Measurements from ENCODE around the gene CD300LD. TPM values are rescaled to one million over a fixed set of nuclear protein-coding genes. Genes with fewer than 3 reads are reported as not detected.
A peak's percentile ranks its signal among the peaks of the same experiment; 100 is the strongest.
"Not testable (repeated sequence)": the region's sequence is repeated elsewhere in the genome, so short reads cannot be mapped to it uniquely, and the experiment has no call there.

The CD300LD gene
- total and polyA plus RNA-seq, 4 donors, result not detected

- DNase-seq (ENCODE audit: low read depth in 4 of 6, low spot score in 6 of 6), result peak in 2 of 6 donors; percentile 26 to 48
- H3K27ac ChIP-seq (ENCODE audit: low read depth, low read length), result no peak overlapping the region
- H3K36me3 ChIP-seq (ENCODE audit: control insufficient read depth, insufficient read depth, low read length), result no peaks in the 10 kb centered on the region
- H3K4me3 ChIP-seq (ENCODE audit: low read depth, low read length), result no peak overlapping the region
- no peaks in the 10 kb centered on the region for H3K4me1 ChIP-seq (ENCODE audit: control insufficient read depth, insufficient read depth, low read length)
- H3K27me3 ChIP-seq (ENCODE audit: control insufficient read depth, insufficient read depth, low read length), result no peaks in the 10 kb centered on the region
- WGBS (ENCODE audit: insufficient coverage), result 38% methylated on average over 8 of the region's 9 CpGs
- no peaks in the 10 kb centered on the region for H3K9me3 ChIP-seq (ENCODE audit: control insufficient read depth, insufficient read depth, low read length)
These were observed 25.8 kb downstream of the CD300LD start for GRCh38 chr17:74566132-74566753.

DNA sequence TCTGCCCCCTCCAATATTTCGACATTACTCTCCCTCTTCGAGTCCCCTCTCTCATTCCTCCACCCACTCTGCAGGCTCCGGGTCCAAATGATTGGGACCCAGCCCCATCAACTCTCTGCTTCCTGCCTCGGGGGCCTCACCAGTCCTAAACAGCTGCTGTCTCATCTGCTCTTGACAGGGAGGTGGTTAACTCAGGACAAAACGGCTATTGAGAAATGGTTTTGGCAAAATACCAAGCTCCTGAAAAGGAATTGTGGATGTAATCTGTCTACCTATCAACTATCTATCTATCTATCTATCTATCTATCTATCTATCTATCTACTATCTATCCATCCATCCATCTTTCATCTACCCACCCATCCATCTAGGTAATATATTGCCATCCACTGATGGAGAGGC is 27.0 kb downstream of the CD300LD start:
- Histone ChIP-seq H3K27me3 (ENCODE audit: control insufficient read depth, insufficient read depth, low read length) (no peaks in the 10 kb centered on the region), H3K9me3 (ENCODE audit: control insufficient read depth, insufficient read depth, low read length) (no peaks in the 10 kb centered on the region), H3K4me3 (ENCODE audit: low read depth, low read length) (no peak overlapping the region), H3K27ac (ENCODE audit: low read depth, low read length) (no peak overlapping the region), H3K36me3 (ENCODE audit: control insufficient read depth, insufficient read depth, low read length) (no peaks in the 10 kb centered on the region), H3K4me1 (ENCODE audit: control insufficient read depth, insufficient read depth, low read length) (no peaks in the 10 kb centered on the region)
- whole genome bisulfite sequencing (ENCODE audit: insufficient coverage), result 59% methylated on average over 3 of the region's 5 CpGs
- DNase-seq (ENCODE audit: low read depth in 4 of 6, low spot score in 6 of 6), result no peak

GRCh38 chr17:74563358-74563757 is 28.7 kb downstream of the CD300LD start:
- H3K27me3 ChIP-seq (ENCODE audit: control insufficient read depth, insufficient read depth, low read length), result no peaks in the 10 kb centered on the region
- 93% methylated on average over 1 of the region's 1 CpG for WGBS (ENCODE audit: insufficient coverage)
- no peak overlapping the region for H3K4me3 ChIP-seq (ENCODE audit: low read depth, low read length)
- H3K36me3 ChIP-seq (ENCODE audit: control insufficient read depth, insufficient read depth, low read length), result no peaks in the 10 kb centered on the region
- H3K27ac ChIP-seq (ENCODE audit: low read depth, low read length), result no peak overlapping the region
- no peaks in the 10 kb centered on the region for H3K9me3 ChIP-seq (ENCODE audit: control insufficient read depth, insufficient read depth, low read length)
- DNase-seq (ENCODE audit: low read depth in 4 of 6, low spot score in 6 of 6), result no peak
- no peaks in the 10 kb centered on the region for H3K4me1 ChIP-seq (ENCODE audit: control insufficient read depth, insufficient read depth, low read length)

DNA sequence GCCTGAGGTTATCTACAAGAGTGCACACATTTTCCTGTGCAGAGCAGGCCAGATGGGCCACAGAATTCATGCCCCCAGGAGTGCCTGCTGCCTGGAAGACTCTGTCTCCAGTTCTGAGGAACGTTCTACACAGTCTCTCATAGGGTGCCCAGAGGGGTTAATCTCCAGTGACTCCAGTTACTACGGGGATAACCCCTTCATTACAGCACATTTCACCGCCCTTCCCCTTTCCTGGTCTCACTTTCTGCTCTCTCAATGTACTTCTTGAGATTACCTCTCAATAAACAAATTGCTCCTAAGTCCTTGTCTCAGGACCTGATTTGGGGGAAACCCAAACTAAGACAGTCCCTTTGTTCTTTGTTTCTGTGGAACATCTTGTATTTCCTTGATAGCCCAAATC is 30.5 kb downstream of the CD300LD start:
- Histone ChIP-seq H3K27me3 (ENCODE audit: control insufficient read depth, insufficient read depth, low read length) (no peaks in the 10 kb centered on the region), H3K4me1 (ENCODE audit: control insufficient read depth, insufficient read depth, low read length) (no peaks in the 10 kb centered on the region), H3K4me3 (ENCODE audit: low read depth, low read length) (no peak overlapping the region), H3K27ac (ENCODE audit: low read depth, low read length) (no peak overlapping the region), H3K36me3 (ENCODE audit: control insufficient read depth, insufficient read depth, low read length) (no peaks in the 10 kb centered on the region), H3K9me3 (ENCODE audit: control insufficient read depth, insufficient read depth, low read length) (no peaks in the 10 kb centered on the region)
- WGBS (ENCODE audit: insufficient coverage), result 76% methylated on average over 3 of the region's 3 CpGs
- no peak for DNase-seq (ENCODE audit: low read depth in 4 of 6, low spot score in 6 of 6)

DNA sequence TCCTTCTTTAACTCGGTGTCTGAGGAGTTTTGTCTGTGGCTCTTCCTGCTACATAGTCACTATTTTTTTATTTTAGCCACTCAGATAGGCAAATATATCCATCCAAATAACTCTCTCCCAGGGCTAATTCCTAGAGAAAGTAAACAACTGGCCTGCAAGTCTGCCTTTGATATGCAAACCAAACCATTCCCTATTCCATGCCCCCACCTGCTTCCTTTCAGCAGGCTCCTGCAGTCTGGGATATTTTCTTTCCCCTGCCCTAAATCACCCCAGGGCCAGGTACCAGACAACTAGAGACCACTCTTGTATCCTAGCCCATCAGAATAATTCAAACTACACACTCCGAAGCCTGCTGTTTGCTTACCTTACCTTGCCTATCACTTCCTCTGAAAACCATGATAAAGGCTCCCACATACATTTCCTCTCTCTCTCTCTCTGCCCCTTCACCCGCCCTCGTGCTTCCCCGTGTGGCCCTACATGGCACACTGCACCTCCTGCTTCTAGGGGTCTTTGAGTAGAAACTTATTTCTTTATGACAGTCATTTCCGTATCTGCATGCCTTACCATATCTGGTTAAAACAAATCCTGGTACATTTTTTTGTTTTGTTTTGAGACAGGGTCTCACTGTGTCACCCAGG is 33.1 kb downstream of the CD300LD start:
- no peaks in the 10 kb centered on the region for H3K9me3 ChIP-seq (ENCODE audit: control insufficient read depth, insufficient read depth, low read length)
- H3K4me3 ChIP-seq (ENCODE audit: low read depth, low read length), result no peak overlapping the region
- DNase-seq (ENCODE audit: low read depth in 4 of 6, low spot score in 6 of 6), result no peak
- H3K27me3 ChIP-seq (ENCODE audit: control insufficient read depth, insufficient read depth, low read length), result no peaks in the 10 kb centered on the region
- H3K27ac ChIP-seq (ENCODE audit: low read depth, low read length), result no peak overlapping the region
- H3K4me1 ChIP-seq (ENCODE audit: control insufficient read depth, insufficient read depth, low read length), result no peaks in the 10 kb centered on the region
- WGBS (ENCODE audit: insufficient coverage), result 63% methylated on average over 2 of the region's 6 CpGs
- no peaks in the 10 kb centered on the region for H3K36me3 ChIP-seq (ENCODE audit: control insufficient read depth, insufficient read depth, low read length)

DNA sequence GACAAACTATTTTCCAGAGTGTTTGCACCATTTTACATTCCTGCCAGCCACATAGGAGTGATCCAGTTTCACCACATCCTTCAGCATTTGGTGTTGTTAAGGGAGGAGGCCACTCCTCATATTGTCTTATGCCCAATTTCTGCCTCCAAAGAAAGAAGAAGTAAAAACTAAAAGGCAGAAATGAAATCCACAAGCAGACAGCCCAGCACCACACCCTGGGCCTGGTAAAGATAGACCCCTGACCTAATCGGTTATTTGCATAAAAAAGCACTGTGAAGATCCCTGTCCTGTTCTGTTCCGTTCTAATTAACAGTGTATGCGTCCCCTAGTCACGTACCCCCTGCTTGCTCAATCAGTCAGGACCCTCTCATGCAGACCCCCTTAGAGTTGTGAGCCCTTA is 33.7 kb downstream of the CD300LD start:
- H3K27ac ChIP-seq (ENCODE audit: low read depth, low read length); H3K9me3 ChIP-seq (ENCODE audit: control insufficient read depth, insufficient read depth, low read length); H3K4me3 ChIP-seq (ENCODE audit: low read depth, low read length); H3K36me3 ChIP-seq (ENCODE audit: control insufficient read depth, insufficient read depth, low read length); H3K27me3 ChIP-seq (ENCODE audit: control insufficient read depth, insufficient read depth, low read length); DNase-seq (ENCODE audit: low read depth in 4 of 6, low spot score in 6 of 6); H3K4me1 ChIP-seq (ENCODE audit: control insufficient read depth, insufficient read depth, low read length): not testable (repeated sequence)
- 50% methylated on average over 4 of the region's 4 CpGs for WGBS (ENCODE audit: insufficient coverage)

- Histone ChIP-seq H3K36me3 (ENCODE audit: control insufficient read depth, insufficient read depth, low read length) (no peaks in the 10 kb centered on the region), H3K9me3 (ENCODE audit: control insufficient read depth, insufficient read depth, low read length) (no peaks in the 10 kb centered on the region), H3K4me1 (ENCODE audit: control insufficient read depth, insufficient read depth, low read length) (peaks cover 14% of the 10 kb centered on the region), H3K27ac (ENCODE audit: low read depth, low read length) (no peak overlapping the region), H3K27me3 (ENCODE audit: control insufficient read depth, insufficient read depth, low read length) (no peaks in the 10 kb centered on the region), H3K4me3 (ENCODE audit: low read depth, low read length) (no peak overlapping the region)
- no peak for DNase-seq (ENCODE audit: low read depth in 4 of 6, low spot score in 6 of 6)
- 86% methylated on average over 4 of the region's 7 CpGs for WGBS (ENCODE audit: insufficient coverage)
These were observed 36.6 kb downstream of the CD300LD start for GRCh38 chr17:74555427-74555940.

DNA sequence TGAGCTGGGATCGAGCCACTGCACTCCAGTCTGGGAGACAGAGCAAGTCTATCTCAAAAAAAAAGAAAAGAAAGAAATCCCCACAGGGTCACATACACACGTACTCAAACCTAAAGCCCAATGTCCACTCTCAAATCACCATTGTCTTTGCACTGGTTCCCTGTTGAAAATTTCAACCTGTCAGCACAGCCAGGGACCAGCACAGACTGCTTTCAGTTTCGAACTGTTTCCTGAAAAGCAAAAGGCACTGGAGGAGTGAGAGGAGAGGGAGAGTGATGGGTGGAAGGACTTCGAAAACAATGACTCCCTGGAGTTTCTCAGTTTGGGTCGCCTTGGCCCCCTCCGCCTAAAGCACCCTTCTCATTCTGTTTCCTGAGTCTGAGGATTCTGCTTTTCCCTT is 37.2 kb downstream of the CD300LD start:
- H3K9me3 ChIP-seq (ENCODE audit: control insufficient read depth, insufficient read depth, low read length), result no peaks in the 10 kb centered on the region
- DNase-seq (ENCODE audit: low read depth in 4 of 6, low spot score in 6 of 6), result no peak
- WGBS (ENCODE audit: insufficient coverage), result 58% methylated on average over 6 of the region's 6 CpGs

DNA sequence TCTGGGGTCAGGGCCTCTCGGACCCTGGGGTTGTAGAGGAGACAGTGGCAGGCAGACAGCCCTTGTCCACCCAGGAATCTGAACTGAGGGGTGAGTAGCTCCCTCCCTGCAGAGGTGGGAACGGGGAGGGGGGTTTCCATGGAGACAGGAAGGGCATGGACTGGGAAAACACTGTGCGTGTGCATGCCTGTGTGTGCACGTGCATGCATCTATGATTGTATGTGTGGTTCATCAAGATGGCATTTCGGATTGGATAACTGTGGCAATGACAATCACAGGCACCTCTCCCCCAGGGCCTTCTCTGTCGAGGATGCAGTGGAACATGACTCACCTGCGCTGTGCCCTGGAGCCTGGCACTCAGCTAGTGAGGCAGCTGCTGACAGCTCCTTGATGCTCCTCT is 40.0 kb downstream of the CD300LD start:
- 32% methylated on average over 7 of the region's 7 CpGs for WGBS (ENCODE audit: insufficient coverage)
- Histone ChIP-seq H3K4me3 (ENCODE audit: low read depth, low read length) (no peak overlapping the region), H3K36me3 (ENCODE audit: control insufficient read depth, insufficient read depth, low read length) (no peaks in the 10 kb centered on the region), H3K27me3 (ENCODE audit: control insufficient read depth, insufficient read depth, low read length) (no peaks in the 10 kb centered on the region), H3K27ac (ENCODE audit: low read depth, low read length) (no peak overlapping the region), H3K9me3 (ENCODE audit: control insufficient read depth, insufficient read depth, low read length) (no peaks in the 10 kb centered on the region), H3K4me1 (ENCODE audit: control insufficient read depth, insufficient read depth, low read length) (peaks cover 14% of the 10 kb centered on the region)
- peak in 2 of 6 donors; percentile 28 to 86 for DNase-seq (ENCODE audit: low read depth in 4 of 6, low spot score in 6 of 6)

More for the DNA sequence above, 37.2 kb downstream of the CD300LD start:
- Histone ChIP-seq H3K27me3 (ENCODE audit: control insufficient read depth, insufficient read depth, low read length) (no peaks in the 10 kb centered on the region), H3K4me3 (ENCODE audit: low read depth, low read length) (no peak overlapping the region), H3K4me1 (ENCODE audit: control insufficient read depth, insufficient read depth, low read length) (peaks cover 14% of the 10 kb centered on the region), H3K36me3 (ENCODE audit: control insufficient read depth, insufficient read depth, low read length) (no peaks in the 10 kb centered on the region), H3K27ac (ENCODE audit: low read depth, low read length) (no peak overlapping the region)

- no peak for DNase-seq (ENCODE audit: low read depth in 4 of 6, low spot score in 6 of 6)
- Histone ChIP-seq H3K27me3 (ENCODE audit: control insufficient read depth, insufficient read depth, low read length) (no peaks in the 10 kb centered on the region), H3K27ac (ENCODE audit: low read depth, low read length) (no peak overlapping the region), H3K9me3 (ENCODE audit: control insufficient read depth, insufficient read depth, low read length) (no peaks in the 10 kb centered on the region), H3K4me1 (ENCODE audit: control insufficient read depth, insufficient read depth, low read length) (peaks cover 14% of the 10 kb centered on the region), H3K4me3 (ENCODE audit: low read depth, low read length) (no peak overlapping the region), H3K36me3 (ENCODE audit: control insufficient read depth, insufficient read depth, low read length) (no peaks in the 10 kb centered on the region)
- WGBS (ENCODE audit: insufficient coverage), result 86% methylated on average over 12 of the region's 15 CpGs
These were observed 41.5 kb downstream of the CD300LD start for GRCh38 chr17:74550602-74551001.
